HL-60 (cell line): ENCODE results near the gene TBC1D24.

ENCODE experiments used
- DNase-seq, 2 experiments: peaks; one replicate each; pipeline ENCODE4 v3.0.0-alpha.2; 2010 to 2020; ENCODE audit warnings: low read depth in 1 of 2, low spot score in 1 of 2
- H3K27ac ChIP-seq: fragments of 250-450 bp; sonication (Bioruptor Pico); replicated peaks from 2 replicates; pipeline ENCODE4 v1.5.1; 2020; ENCODE audit warnings: mild to moderate bottlenecking, moderate library complexity
- H3K27me3 ChIP-seq: fragments of 250-450 bp; sonication (Bioruptor Pico); 2 replicates; pipeline ENCODE4 v1.5.1; 2021; ENCODE audit warnings: mild to moderate bottlenecking, moderate library complexity; ENCODE audit not compliant: insufficient read depth, poor library complexity, severe bottlenecking
- H3K4me3 ChIP-seq: replicated peaks from 2 replicates; pipeline ENCODE4 v1.5.1; 2011; ENCODE audit warnings: mild to moderate bottlenecking, control low read depth, low read length; ENCODE audit not compliant: insufficient read depth
- CTCF ChIP-seq: IDR thresholded peaks from one replicate; pipeline ENCODE4 v1.5.1; 2011; ENCODE audit warnings: low read length, control low read depth, inconsistent platforms; ENCODE audit not compliant: insufficient read depth
- GABPA ChIP-seq: IDR thresholded peaks from 2 replicates; pipeline ENCODE4 v1.6.1; 2012; ENCODE audit warnings: low read depth
- POLR2AphosphoS5 ChIP-seq: IDR thresholded peaks from 2 replicates; pipeline ENCODE4 v1.6.1; 2012; ENCODE audit warnings: low read depth
- REST ChIP-seq: IDR thresholded peaks from 2 replicates; pipeline ENCODE4 v1.6.1; 2012; ENCODE audit warnings: low read depth; ENCODE audit not compliant: insufficient replicate concordance
- SPI1 ChIP-seq: IDR thresholded peaks from 2 replicates; pipeline ENCODE4 v1.6.1; 2012; ENCODE audit warnings: low read depth, mild to moderate bottlenecking, borderline replicate concordance

TBC1D24 gene

DNA sequence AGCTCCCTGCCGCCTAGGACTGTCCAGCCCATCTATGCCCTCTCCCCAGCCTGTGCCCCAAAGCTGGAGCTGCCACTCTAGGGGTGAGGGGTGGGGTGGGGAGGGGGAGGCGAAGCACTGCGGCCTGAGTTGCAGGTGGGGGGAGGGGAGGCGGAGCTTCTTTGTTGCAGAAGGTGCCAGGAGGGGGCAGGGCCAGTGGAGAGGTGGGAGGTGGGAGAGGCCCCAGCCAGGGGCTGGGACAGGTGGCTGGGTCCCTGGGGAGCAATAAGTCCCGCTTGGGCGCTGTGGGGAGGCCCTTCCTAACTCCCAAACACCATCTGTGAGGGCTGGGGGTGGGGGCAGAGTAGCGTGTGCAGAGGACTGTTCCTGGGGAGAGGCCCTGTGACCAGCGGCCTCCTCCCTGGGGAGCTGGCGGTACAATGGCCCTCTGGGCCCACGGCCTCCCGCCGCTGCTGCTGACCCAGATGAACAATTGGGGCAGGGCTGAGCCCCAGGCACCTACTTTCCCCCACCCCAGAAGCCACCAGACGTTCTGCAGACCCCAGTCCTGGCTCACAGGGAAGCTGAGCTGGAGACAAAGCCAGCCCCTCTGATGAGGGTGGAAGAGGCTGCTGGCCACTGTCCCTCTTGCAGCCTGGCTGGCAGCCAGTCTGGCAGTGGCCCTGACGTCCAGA is 6.1 kb upstream of the TBC1D24 start:
- Histone ChIP-seq H3K27me3 (peaks cover 27% of the 10 kb centered on the region), H3K4me3 (no peak overlapping the region), H3K27ac (no peak overlapping the region)
- peak in 1 of 2 experiments; percentile 28 for DNase-seq
- TF ChIP-seq CTCF (no peak), GABPA (no peak)

GRCh38 chr16:2469399-2470233 is 5.3 kb upstream of the TBC1D24 start:
- Histone ChIP-seq H3K27me3 (peaks cover 27% of the 10 kb centered on the region), H3K27ac (no peak overlapping the region), H3K4me3 (no peak overlapping the region)
- no peak for DNase-seq
- TF ChIP-seq GABPA = no peak
- TF ChIP-seq POLR2AphosphoS5 = no peak; the same call in 1 of the 2 replicates
- TF ChIP-seq REST = no peak
- TF ChIP-seq CTCF = no peak
- TF ChIP-seq SPI1 = no peak

- no peak for TF ChIP-seq POLR2AphosphoS5
- no peak for TF ChIP-seq SPI1
- TF ChIP-seq GABPA = no peak
- H3K27me3 ChIP-seq = peaks cover 27% of the 10 kb centered on the region
- H3K4me3 ChIP-seq = no peak overlapping the region
- DNase-seq = no peak
- no peak overlapping the region for H3K27ac ChIP-seq
Measured at GRCh38 chr16:2470234-2470601, 4.7 kb upstream of the TBC1D24 start.

- DNase-seq = no peak
- H3K27ac ChIP-seq = no peak overlapping the region
- H3K4me3 ChIP-seq = no peak overlapping the region
Measured at GRCh38 chr16:2470603-2471015, 4.3 kb upstream of the TBC1D24 start.

More at GRCh38 chr16:2470603-2471015, 4.3 kb upstream of the TBC1D24 start:
- peaks cover 27% of the 10 kb centered on the region for H3K27me3 ChIP-seq
- TF ChIP-seq POLR2AphosphoS5 (no peak), SPI1 (no peak), GABPA (no peak), REST (no peak)
